NK-92 (cell line): ENCODE measurements around the gene JUND.

Experiments
- DNase-seq: peaks from one replicate; lab custom pipeline; 2025; ENCODE audit not compliant: unreplicated experiment; lab: John Stamatoyannopoulos, UW

Gene JUND

GRCh38 chr19:18249834-18250233, 31.6 kb downstream of the JUND start:
- DNase-seq = no peak

DNA sequence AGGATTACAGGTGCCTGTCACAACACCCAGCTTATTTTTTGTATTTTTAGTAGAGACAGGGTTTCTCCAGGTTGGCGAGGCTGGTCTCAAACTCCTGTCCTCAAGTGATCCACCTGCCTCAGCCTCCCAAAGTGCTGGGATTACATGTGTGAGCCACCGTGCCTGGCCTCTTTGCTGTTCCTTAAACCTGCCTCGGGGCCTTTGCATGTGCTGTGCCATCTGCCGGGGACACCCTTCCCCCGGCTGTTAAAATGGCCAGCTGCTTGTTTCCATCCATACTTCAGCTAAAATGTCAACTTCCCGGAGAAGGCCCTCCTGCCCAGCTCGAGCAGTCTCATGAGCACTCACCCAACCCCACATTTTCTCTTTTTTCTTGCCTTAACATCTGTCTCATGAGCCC, 36.1 kb downstream of the JUND start:
- DNase-seq = no peak

DNA sequence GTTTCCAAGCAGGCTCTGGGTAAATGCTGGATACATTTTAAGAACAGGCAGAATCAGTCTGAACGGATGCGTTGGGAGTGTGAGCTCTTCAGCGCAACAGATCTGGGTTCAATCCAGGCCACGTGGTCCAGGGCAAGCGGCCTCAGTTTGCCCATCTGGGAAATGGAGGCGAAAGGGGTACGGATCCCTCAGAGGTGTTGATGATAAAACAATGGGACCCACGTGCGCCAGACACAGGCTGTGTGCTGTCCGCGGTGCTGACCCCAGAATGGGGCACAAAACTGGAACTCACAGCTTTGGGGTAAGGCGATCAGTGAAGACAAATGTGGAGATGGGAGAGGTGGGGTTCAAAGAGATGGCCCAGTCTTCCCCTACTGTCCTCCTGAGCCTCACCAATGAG, 42.1 kb downstream of the JUND start:
- DNase-seq = no peak

- DNase-seq = no peak
These were observed 47.2 kb downstream of the JUND start for GRCh38 chr19:18234194-18234593.

DNA sequence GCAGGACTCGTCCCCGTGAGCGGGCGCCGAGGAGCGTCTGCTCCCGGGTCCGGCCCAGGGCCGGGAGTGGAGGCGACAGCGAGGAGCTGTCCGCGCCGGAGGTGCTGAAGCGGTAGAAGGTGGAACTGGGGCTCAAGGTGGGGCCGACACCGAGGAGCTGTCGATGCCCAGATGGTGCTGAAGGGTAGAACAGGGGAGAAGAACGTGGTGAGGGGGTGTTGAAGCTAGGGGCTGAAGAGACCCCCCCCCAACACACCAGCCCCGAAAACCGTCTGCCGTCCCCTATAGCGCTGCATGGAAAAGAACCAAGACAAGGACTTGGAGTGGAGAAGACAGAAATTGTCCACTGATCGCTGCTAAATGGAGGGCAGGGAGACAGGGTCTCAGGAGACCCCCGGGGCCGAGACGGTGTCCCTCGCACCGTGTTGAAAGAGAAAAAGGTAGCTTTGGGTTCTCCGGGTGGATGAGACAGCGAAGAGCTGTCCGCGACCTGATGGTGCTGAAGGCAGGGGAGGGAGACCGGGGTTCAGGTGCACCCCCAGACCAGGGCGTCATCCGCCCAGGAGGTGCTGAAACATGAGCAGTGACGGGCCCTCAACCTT, 48.1 kb downstream of the JUND start:
- no peak for DNase-seq

GRCh38 chr19:18232540-18233223, 48.7 kb downstream of the JUND start:
- DNase-seq = no peak

- DNase-seq = no peak
These were observed 49.6 kb downstream of the JUND start for GRCh38 chr19:18231775-18232174.

DNA sequence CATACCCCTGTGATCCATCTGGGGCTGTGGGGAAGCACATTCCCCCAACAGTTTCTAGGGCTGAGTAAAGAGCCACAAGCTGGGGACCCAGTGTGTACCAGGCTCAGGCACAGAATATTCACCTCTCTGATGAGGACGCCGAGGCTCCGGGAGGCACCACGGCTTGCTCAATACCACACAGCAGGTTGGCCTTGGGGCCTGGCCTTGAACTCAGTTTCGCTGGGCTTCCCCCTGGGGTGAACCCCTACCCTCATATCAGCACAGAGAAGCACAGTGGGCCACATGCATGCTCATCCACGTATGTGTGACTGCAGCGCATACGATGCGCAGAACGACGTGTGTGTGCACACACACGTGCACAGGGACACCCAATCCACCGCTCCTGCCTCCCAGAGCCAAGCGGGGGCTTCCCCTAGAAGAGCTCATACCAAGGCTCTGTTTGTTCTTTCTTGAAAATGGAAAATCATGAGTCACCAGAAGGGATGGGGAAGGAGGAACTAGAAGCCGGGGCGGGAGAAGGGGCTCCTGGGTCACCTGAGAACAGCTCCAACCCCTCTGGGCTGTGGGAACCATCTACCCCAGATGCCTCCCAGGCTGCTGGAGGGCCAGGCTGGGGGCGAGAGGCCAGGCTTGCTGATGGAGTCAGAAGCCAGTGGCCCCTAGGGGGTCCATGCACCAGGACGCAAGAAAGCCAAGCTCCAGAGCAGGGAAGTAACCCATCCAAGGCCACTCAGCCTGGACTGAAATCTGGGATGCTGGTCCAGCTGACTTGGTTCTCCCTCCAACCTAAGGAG, 50.3 kb downstream of the JUND start:
- no peak for DNase-seq

DNA sequence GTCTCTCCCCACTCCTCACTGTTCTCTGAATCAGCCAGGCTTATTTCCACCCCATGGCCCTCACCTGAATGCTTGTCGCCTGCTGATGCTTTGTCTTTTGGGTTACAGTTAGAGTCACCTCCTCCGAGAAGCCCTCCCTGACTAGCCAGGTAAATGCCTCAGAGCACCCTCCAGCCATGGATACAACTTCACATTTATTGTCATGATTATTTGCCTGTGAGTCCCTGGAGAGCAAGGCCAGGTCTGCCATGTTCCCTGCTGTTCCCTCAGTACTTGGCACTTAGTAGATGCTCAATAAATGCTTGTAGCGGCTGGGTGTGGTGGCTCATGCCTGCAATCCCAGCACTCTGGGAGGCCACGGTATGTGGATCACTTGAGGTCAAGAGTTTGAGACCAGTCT, 51.5 kb downstream of the JUND start:
- no peak for DNase-seq
